Measurements from ENCODE around the gene FXYD2. TPM values are rescaled to one million over a fixed set of nuclear protein-coding genes. Genes with fewer than 3 reads are reported as not detected.

The FXYD2 gene
- total and polyA plus RNA-seq, 9 of the 15 experiments (the other 6 are each of a cell fraction or from before 2014, with no cell fraction given), result not detected

DNA sequence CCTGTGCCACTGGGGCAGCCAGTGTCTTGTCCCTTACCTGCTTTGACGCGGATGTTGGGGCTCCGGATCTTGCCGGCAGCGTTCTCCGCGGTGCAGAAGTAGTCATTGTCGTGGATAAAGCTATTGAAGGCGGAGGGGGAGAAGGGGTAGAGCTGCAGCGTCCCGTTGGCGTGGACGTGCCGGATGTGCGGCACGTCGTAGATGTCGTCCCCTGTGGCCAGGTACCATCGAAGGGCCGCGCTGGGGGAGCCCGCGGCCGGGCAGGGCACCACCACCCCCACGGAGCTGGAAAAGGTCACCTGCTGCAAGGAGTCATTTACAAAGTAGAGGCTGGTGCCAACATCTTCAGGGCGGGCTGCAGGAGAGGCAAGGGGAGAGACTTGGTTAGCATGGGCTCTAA lies 44.1 kb downstream of the FXYD2 start:
- intact Hi-C loops (cut with micrococcal nuclease), result no loop called here
- H3K27ac ChIP-seq (ENCODE audit: extremely low read depth, low read depth, low read length), result no peak overlapping the region
- ChIA-PET CTCF (ENCODE audit: low intra/inter-chr PET ratio) (no interaction called here), POLR2A (no interaction called here)
- H3K4me1 ChIP-seq (replicated peaks in 1 of 2; ENCODE audit: control insufficient read depth in 2 of 2, insufficient read depth in 2 of 2, low read length in 2 of 2), result peaks cover 0 to 4% of the 10 kb centered on the region in 2 experiments; a peak in 1 of 5 replicates
- H3K4me2 ChIP-seq (ENCODE audit: insufficient read depth, low read length), result no peak overlapping the region
- ATAC-seq (no peak; the same call in 2 of the 3 replicates), FAIRE-seq (no peak), DNase-seq (ENCODE audit: extremely low read depth in 1 of 4, low spot score in 3 of 4) (no peak)
- no peaks in the 10 kb centered on the region; the same call in 1 of the 2 replicates for H4K20me1 ChIP-seq (replicated peaks; ENCODE audit: control insufficient read depth, insufficient read depth, low read length)
- 8% methylated on average over 24 of the region's 26 CpGs for WGBS (ENCODE audit: insufficient coverage, low coverage, missing lambda C conversion rate)
- H3K9me1 ChIP-seq (ENCODE audit: control insufficient read depth, insufficient read depth, low read length), result no peaks in the 10 kb centered on the region
- H3K9me3 ChIP-seq (replicated peaks; ENCODE audit: control insufficient read depth, insufficient read depth, low read depth, low read length), result no peaks in the 10 kb centered on the region
- TF ChIP-seq, protein P1, sequence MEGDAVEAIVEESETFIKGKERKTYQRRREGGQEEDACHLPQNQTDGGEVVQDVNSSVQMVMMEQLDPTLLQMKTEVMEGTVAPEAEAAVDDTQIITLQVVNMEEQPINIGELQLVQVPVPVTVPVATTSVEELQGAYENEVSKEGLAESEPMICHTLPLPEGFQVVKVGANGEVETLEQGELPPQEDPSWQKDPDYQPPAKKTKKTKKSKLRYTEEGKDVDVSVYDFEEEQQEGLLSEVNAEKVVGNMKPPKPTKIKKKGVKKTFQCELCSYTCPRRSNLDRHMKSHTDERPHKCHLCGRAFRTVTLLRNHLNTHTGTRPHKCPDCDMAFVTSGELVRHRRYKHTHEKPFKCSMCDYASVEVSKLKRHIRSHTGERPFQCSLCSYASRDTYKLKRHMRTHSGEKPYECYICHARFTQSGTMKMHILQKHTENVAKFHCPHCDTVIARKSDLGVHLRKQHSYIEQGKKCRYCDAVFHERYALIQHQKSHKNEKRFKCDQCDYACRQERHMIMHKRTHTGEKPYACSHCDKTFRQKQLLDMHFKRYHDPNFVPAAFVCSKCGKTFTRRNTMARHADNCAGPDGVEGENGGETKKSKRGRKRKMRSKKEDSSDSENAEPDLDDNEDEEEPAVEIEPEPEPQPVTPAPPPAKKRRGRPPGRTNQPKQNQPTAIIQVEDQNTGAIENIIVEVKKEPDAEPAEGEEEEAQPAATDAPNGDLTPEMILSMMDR (IDR thresholded peaks at IDR 0.05 in 2 of 3, conservative IDR thresholded peaks at IDR 0.05 in 1 of 3; ENCODE audit: insufficient read depth in 2 of 3, low read depth in 1 of 3, low read length in 3 of 3), result no peak
- no peak for TF ChIP-seq ZNF311 (CRISPR knock-in tag; IDR thresholded peaks at IDR 0.05)
- no peak for TF ChIP-seq TCF3 (CRISPR knock-in tag; IDR thresholded peaks at IDR 0.05)
- TF ChIP-seq HNRNPK (IDR thresholded peaks at IDR 0.05; ENCODE audit: low read depth, low read length, poor library complexity, severe bottlenecking), result no peak
- no peak for TF ChIP-seq SAP30 (IDR thresholded peaks at IDR 0.05; ENCODE audit: borderline replicate concordance, insufficient read depth, low read depth, low read length, poor library complexity, severe bottlenecking)
- no peak for TF ChIP-seq SIX5 (IDR thresholded peaks at IDR 0.05; ENCODE audit: borderline replicate concordance in 1 of 2, insufficient read depth in 1 of 2, low read depth in 1 of 2, low read length in 2 of 2)
- TF ChIP-seq EP400 (IDR thresholded peaks at IDR 0.05), result no peak
- TF ChIP-seq, protein P2, sequence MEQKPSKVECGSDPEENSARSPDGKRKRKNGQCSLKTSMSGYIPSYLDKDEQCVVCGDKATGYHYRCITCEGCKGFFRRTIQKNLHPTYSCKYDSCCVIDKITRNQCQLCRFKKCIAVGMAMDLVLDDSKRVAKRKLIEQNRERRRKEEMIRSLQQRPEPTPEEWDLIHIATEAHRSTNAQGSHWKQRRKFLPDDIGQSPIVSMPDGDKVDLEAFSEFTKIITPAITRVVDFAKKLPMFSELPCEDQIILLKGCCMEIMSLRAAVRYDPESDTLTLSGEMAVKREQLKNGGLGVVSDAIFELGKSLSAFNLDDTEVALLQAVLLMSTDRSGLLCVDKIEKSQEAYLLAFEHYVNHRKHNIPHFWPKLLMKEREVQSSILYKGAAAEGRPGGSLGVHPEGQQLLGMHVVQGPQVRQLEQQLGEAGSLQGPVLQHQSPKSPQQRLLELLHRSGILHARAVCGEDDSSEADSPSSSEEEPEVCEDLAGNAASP (IDR thresholded peaks at IDR 0.05), result no peak
- TF ChIP-seq HMG20A (CRISPR knock-in tag; conservative IDR thresholded peaks at IDR 0.05), result no peak
- no peak for TF ChIP-seq LCOR (CRISPR knock-in tag; IDR thresholded peaks at IDR 0.05)
- no peak overlapping the region for H3K9ac ChIP-seq (ENCODE audit: insufficient read depth in 1 of 2, low read depth in 2 of 2, low read length in 2 of 2)
- in situ Hi-C loops (cut with MboI), result no loop called here
- H3K79me2 ChIP-seq (ENCODE audit: control insufficient read depth, insufficient read depth, low read length), result no peaks in the 10 kb centered on the region
- H3K4me3 ChIP-seq, result no peak overlapping the region
- no peaks in the 10 kb centered on the region for H3K36me3 ChIP-seq (ENCODE audit: control insufficient read depth, insufficient read depth, low read length)
- H2AFZ ChIP-seq (ENCODE audit: low read depth, low read length), result no peak overlapping the region
- BruUV-seq (replicated peaks), result no TSS peak
- peaks cover 34 to 85% of the 10 kb centered on the region in 2 experiments for H3K27me3 ChIP-seq (ENCODE audit: control insufficient read depth in 2 of 2, insufficient read depth in 2 of 2, low read length in 2 of 2)
